Stimulated activated memory B cell treated with anti-CD40 and anti-IgM and Interleukin-4, amounts not matched to agents 10 μg/mL and 1 μg/mL and 100 μg/mL, for 72 hours (primary cell): ENCODE measurements around the gene CCNI2.

Experiments used
- ATAC-seq: fragments of 150-1000 bp; cut with Tn5 transposase; 2 replicates; pipeline ENCODE4 v1.10.0; 2021
- H3K27ac Mint-ChIP-seq: one replicate; pipeline ENCODE4 v1.8.0; 2022; ENCODE audit warnings: mild to moderate bottlenecking, mixed read lengths
- H3K27me3 Mint-ChIP-seq: one replicate; pipeline ENCODE4 v1.8.0; 2022; ENCODE audit warnings: mixed read lengths
- H3K36me3 Mint-ChIP-seq: one replicate; pipeline ENCODE4 v1.8.0; 2022; ENCODE audit warnings: mixed read lengths
- H3K4me1 Mint-ChIP-seq: one replicate; pipeline ENCODE4 v1.8.0; 2022; ENCODE audit warnings: mixed read lengths
- H3K4me3 Mint-ChIP-seq: one replicate; pipeline ENCODE4 v1.8.0; 2022; ENCODE audit warnings: mild to moderate bottlenecking, moderate library complexity, mixed read lengths
- H3K9me3 Mint-ChIP-seq: one replicate; pipeline ENCODE4 v1.8.0; 2022; ENCODE audit warnings: mixed read lengths

CCNI2 gene

GRCh38 chr5:132746954-132747615 lies at the start of gene CCNI2:
Gene CCNI2 (plus strand): TSS chr5:132747426. CDS start chr5:132747496, 70 bp downstream.
- H3K9me3 Mint-ChIP-seq = peaks cover 4% of the 10 kb centered on the region
- H3K4me1 Mint-ChIP-seq = peaks cover 20% of the 10 kb centered on the region
- no peak within 1 kb of the TSS for H3K27ac Mint-ChIP-seq
- peak within 1 kb of the TSS; percentile 68 for H3K4me3 Mint-ChIP-seq
- no peaks in the 10 kb centered on the region for H3K36me3 Mint-ChIP-seq
- H3K27me3 Mint-ChIP-seq = peaks cover 26% of the 10 kb centered on the region
- peak; percentile 82 for ATAC-seq

GRCh38 chr5:132704875-132705274 lies 42.4 kb upstream of the CCNI2 start:
- no peak overlapping the region for H3K4me3 Mint-ChIP-seq
- peaks cover 36% of the 10 kb centered on the region for H3K36me3 Mint-ChIP-seq
- no peak for ATAC-seq
- H3K27ac Mint-ChIP-seq = no peak overlapping the region
- no peaks in the 10 kb centered on the region for H3K9me3 Mint-ChIP-seq
- no peaks in the 10 kb centered on the region for H3K4me1 Mint-ChIP-seq
- H3K27me3 Mint-ChIP-seq = no peaks in the 10 kb centered on the region

- H3K4me1 Mint-ChIP-seq = no peaks in the 10 kb centered on the region
- ATAC-seq = no peak
- H3K27me3 Mint-ChIP-seq = no peaks in the 10 kb centered on the region
- H3K27ac Mint-ChIP-seq = no peak overlapping the region
- H3K9me3 Mint-ChIP-seq = no peaks in the 10 kb centered on the region
- H3K4me3 Mint-ChIP-seq = no peak overlapping the region
- peaks cover 18% of the 10 kb centered on the region for H3K36me3 Mint-ChIP-seq
Measured at GRCh38 chr5:132708645-132709044, 38.6 kb upstream of the CCNI2 start.

- Mint-ChIP-seq H3K27me3 (no peaks in the 10 kb centered on the region), H3K4me3 (no peak overlapping the region), H3K4me1 (no peaks in the 10 kb centered on the region), H3K9me3 (no peaks in the 10 kb centered on the region), H3K27ac (no peak overlapping the region), H3K36me3 (peaks cover 33% of the 10 kb centered on the region)
- ATAC-seq = no peak
Measured at GRCh38 chr5:132714456-132715307, 32.5 kb upstream of the CCNI2 start.

GRCh38 chr5:132718544-132719312 lies 28.5 kb upstream of the CCNI2 start:
- ATAC-seq = no peak
- Mint-ChIP-seq H3K27ac (no peak overlapping the region), H3K36me3 (peaks cover 35% of the 10 kb centered on the region), H3K4me1 (peaks cover 6% of the 10 kb centered on the region), H3K27me3 (no peaks in the 10 kb centered on the region), H3K4me3 (no peak overlapping the region), H3K9me3 (no peaks in the 10 kb centered on the region)

- no peak overlapping the region for H3K4me3 Mint-ChIP-seq
- H3K27ac Mint-ChIP-seq = no peak overlapping the region
- H3K27me3 Mint-ChIP-seq = no peaks in the 10 kb centered on the region
- H3K4me1 Mint-ChIP-seq = peaks cover 16% of the 10 kb centered on the region
- peaks cover 58% of the 10 kb centered on the region for H3K36me3 Mint-ChIP-seq
- ATAC-seq = no peak
- H3K9me3 Mint-ChIP-seq = no peaks in the 10 kb centered on the region
Measured at GRCh38 chr5:132725745-132726144, 21.5 kb upstream of the CCNI2 start.

- peaks cover 46% of the 10 kb centered on the region for H3K36me3 Mint-ChIP-seq
- ATAC-seq = no peak
- no peak overlapping the region for H3K4me3 Mint-ChIP-seq
- H3K9me3 Mint-ChIP-seq = no peaks in the 10 kb centered on the region
- peaks cover 12% of the 10 kb centered on the region for H3K4me1 Mint-ChIP-seq
- no peaks in the 10 kb centered on the region for H3K27me3 Mint-ChIP-seq
- H3K27ac Mint-ChIP-seq = no peak overlapping the region
Measured at GRCh38 chr5:132729896-132730295, 17.3 kb upstream of the CCNI2 start.

- no peaks in the 10 kb centered on the region for H3K27me3 Mint-ChIP-seq
- H3K27ac Mint-ChIP-seq = no peak overlapping the region
- no peak for ATAC-seq
- H3K4me1 Mint-ChIP-seq = peaks cover 33% of the 10 kb centered on the region
- no peaks in the 10 kb centered on the region for H3K9me3 Mint-ChIP-seq
- H3K4me3 Mint-ChIP-seq = no peak overlapping the region
- peaks cover 26% of the 10 kb centered on the region for H3K36me3 Mint-ChIP-seq
Measured at GRCh38 chr5:132733499-132734148, 13.6 kb upstream of the CCNI2 start.

GRCh38 chr5:132734687-132735086 lies 12.5 kb upstream of the CCNI2 start:
- Mint-ChIP-seq H3K27ac (no peak overlapping the region), H3K9me3 (no peaks in the 10 kb centered on the region), H3K4me3 (no peak overlapping the region), H3K27me3 (no peaks in the 10 kb centered on the region), H3K4me1 (peaks cover 30% of the 10 kb centered on the region), H3K36me3 (peaks cover 17% of the 10 kb centered on the region)
- ATAC-seq = no peak

- H3K9me3 Mint-ChIP-seq = peaks cover 2% of the 10 kb centered on the region
- H3K27ac Mint-ChIP-seq = peak within 1 kb of the TSS; percentile 66
- H3K27me3 Mint-ChIP-seq = peaks cover 4% of the 10 kb centered on the region
- H3K4me1 Mint-ChIP-seq = peaks cover 27% of the 10 kb centered on the region
- peak within 1 kb of the TSS; percentile 81 for H3K4me3 Mint-ChIP-seq
- ATAC-seq = peak; percentile 97
- peaks cover 14% of the 10 kb centered on the region for H3K36me3 Mint-ChIP-seq
Measured at GRCh38 chr5:132736853-132737833, 10.1 kb upstream of the CCNI2 start, which contains the start of gene KIF3A. Gene KIF3A (minus strand): TSS chr5:132737546. CDS start chr5:132737419, 127 bp downstream.

GRCh38 chr5:132737982-132738681 lies 9.1 kb upstream of the CCNI2 start:
- Mint-ChIP-seq H3K9me3 (peaks cover 5% of the 10 kb centered on the region), H3K27me3 (peaks cover 13% of the 10 kb centered on the region), H3K36me3 (peaks cover 10% of the 10 kb centered on the region), H3K4me1 (peaks cover 27% of the 10 kb centered on the region), H3K27ac (peak overlapping the region; percentile 66), H3K4me3 (peak overlapping the region; percentile 81)
- ATAC-seq = no peak

- H3K4me3 Mint-ChIP-seq = no peak overlapping the region
- peaks cover 6% of the 10 kb centered on the region for H3K9me3 Mint-ChIP-seq
- H3K27me3 Mint-ChIP-seq = peaks cover 17% of the 10 kb centered on the region
- no peaks in the 10 kb centered on the region for H3K36me3 Mint-ChIP-seq
- no peak for ATAC-seq
- peaks cover 27% of the 10 kb centered on the region for H3K4me1 Mint-ChIP-seq
- H3K27ac Mint-ChIP-seq = no peak overlapping the region
Measured at GRCh38 chr5:132739232-132739631, 8.0 kb upstream of the CCNI2 start.

- Mint-ChIP-seq H3K4me3 (no peak overlapping the region), H3K9me3 (peaks cover 6% of the 10 kb centered on the region), H3K36me3 (no peaks in the 10 kb centered on the region), H3K4me1 (peaks cover 9% of the 10 kb centered on the region), H3K27ac (no peak overlapping the region), H3K27me3 (peaks cover 30% of the 10 kb centered on the region)
- no peak for ATAC-seq
Measured at GRCh38 chr5:132742158-132742557, 5.1 kb upstream of the CCNI2 start.
